ENCODE results near the gene CTCFL. TPM values are rescaled to one million over a fixed set of nuclear protein-coding genes. Genes with fewer than 3 reads are reported as not detected.

Gene CTCFL
- total and polyA plus RNA-seq, 2 of the 13 experiments (the other 11 are each of a cell fraction or from before 2014, with no cell fraction given) = 0.04 TPM; not detected in 1

- TF ChIP-seq THAP9 (CRISPR knock-in tag; IDR thresholded peaks at IDR 0.05; ENCODE audit: borderline replicate concordance) = no peak
- peak; percentile 61; the same call in 1 of the 2 replicates for TF ChIP-seq ZNF232 (CRISPR knock-in tag; IDR thresholded peaks at IDR 0.05; ENCODE audit: borderline replicate concordance)
- no peak for TF ChIP-seq ZKSCAN8 (CRISPR knock-in tag; IDR thresholded peaks at IDR 0.05; ENCODE audit: borderline replicate concordance)
- TF ChIP-seq MAX (IDR thresholded peaks at IDR 0.05) = peak; percentile 95
- no peak for TF ChIP-seq GLMP (CRISPR knock-in tag; IDR thresholded peaks at IDR 0.05; ENCODE audit: borderline replicate concordance)
- no peak for TF ChIP-seq NONO (IDR thresholded peaks at IDR 0.05)
- TF ChIP-seq NONO (CRISPR knock-in tag; conservative IDR thresholded peaks at IDR 0.05) = no peak
- peak; percentile 21; the same call in 1 of the 2 replicates for TF ChIP-seq ZNF501 (CRISPR knock-in tag; IDR thresholded peaks at IDR 0.05)
- no peak for TF ChIP-seq CBX5 (CRISPR knock-in tag; IDR thresholded peaks at IDR 0.05; ENCODE audit: borderline replicate concordance)
- no peak for TF ChIP-seq U2AF2 (IDR thresholded peaks at IDR 0.05; ENCODE audit: low read depth, low read length)
- peak; percentile 57; the same call in 1 of the 2 replicates for TF ChIP-seq ZNF160 (CRISPR knock-in tag; IDR thresholded peaks at IDR 0.05)
- no peak for TF ChIP-seq IKZF4 (CRISPR knock-in tag; IDR thresholded peaks at IDR 0.05; ENCODE audit: borderline replicate concordance, low read depth, not compliant biosample characterization)
- TF ChIP-seq FOXK1 (CRISPR knock-in tag; IDR thresholded peaks at IDR 0.05; ENCODE audit: borderline replicate concordance, low read depth) = peak; percentile 31; the same call in 1 of the 2 replicates
- no peak for TF ChIP-seq HNRNPK (IDR thresholded peaks at IDR 0.05; ENCODE audit: low read depth, low read length, poor library complexity, severe bottlenecking)
- no peak for TF ChIP-seq ATF6 (CRISPR knock-in tag; conservative IDR thresholded peaks at IDR 0.05)
- TF ChIP-seq KDM4B (CRISPR knock-in tag; IDR thresholded peaks at IDR 0.05) = no peak
- TF ChIP-seq ZNF768 (CRISPR knock-in tag; IDR thresholded peaks at IDR 0.05) = no peak
- TF ChIP-seq ZNF724P (CRISPR knock-in tag; IDR thresholded peaks at IDR 0.05; ENCODE audit: borderline replicate concordance) = peak; percentile 93
- no peak for TF ChIP-seq ZHX1 (CRISPR knock-in tag; IDR thresholded peaks at IDR 0.05; ENCODE audit: low read depth)
- TF ChIP-seq ZMAT3 (CRISPR knock-in tag; conservative IDR thresholded peaks at IDR 0.05) = peak; percentile 77; the same call in 1 of the 2 replicates
These were observed 14.9 kb upstream of the CTCFL start (continued) for GRCh38 chr20:57539889-57540288.
